Naive thymus-derived CD8-positive, alpha-beta T cell (primary cell): ENCODE results near the gene GSC2. TPM values are rescaled to one million over a fixed set of nuclear protein-coding genes. Genes with fewer than 3 reads are reported as not detected.

Experiments used
- ATAC-seq, 2 donors: fragments of 150-1000 bp; cut with Tn5 transposase in 1 of 2; sonication (Bioruptor Pico), chemical (Tn5 transposase) in 1 of 2; 1 replicate in 1 of 2; 2 replicates in 1 of 2; pipeline ENCODE4 v1.10.0; 2021; ENCODE audit warnings: mild to moderate bottlenecking in 2 of 2, moderate library complexity in 2 of 2
- POLR2A ChIA-PET: fragments of 350-600 bp; sonication (Branson Sonifier 250); formaldehyde crosslinking; loops from one replicate; lab custom pipeline; 2021; ENCODE audit warnings: antibody characterized with exemption; lab: Charles Lee
- DNase-seq, 10 donors: peaks; one replicate each; pipeline versions ENCODE4 v3.0.0 to v3.0.0-alpha.2; 2020 to 2022
- H3K27ac Mint-ChIP-seq, 10 donors: one replicate each; pipeline ENCODE4 v1.8.0; 2020 to 2022; ENCODE audit warnings: mild to moderate bottlenecking in 10 of 10, mixed read lengths in 10 of 10, moderate library complexity in 4 of 10, inconsistent platforms in 1 of 10
- H3K27me3 Mint-ChIP-seq, 5 donors: one replicate each; pipeline ENCODE4 v1.8.0; 2021 to 2022; ENCODE audit warnings: mixed read lengths in 5 of 5
- H3K36me3 Mint-ChIP-seq, 3 donors: one replicate each; pipeline ENCODE4 v1.8.0; 2020 to 2022; ENCODE audit warnings: mixed read lengths in 3 of 3, mild to moderate bottlenecking in 2 of 3, inconsistent platforms in 1 of 3
- H3K4me1 Mint-ChIP-seq, 4 donors: one replicate each; pipeline ENCODE4 v1.8.0; 2021 to 2022; ENCODE audit warnings: mixed read lengths in 4 of 4
- H3K4me3 Mint-ChIP-seq, 10 donors: one replicate each; pipeline ENCODE4 v1.8.0; 2020 to 2022; ENCODE audit warnings: mild to moderate bottlenecking in 10 of 10, mixed read lengths in 10 of 10, moderate library complexity in 6 of 10, inconsistent platforms in 1 of 10
- H3K9me3 Mint-ChIP-seq, 9 donors: one replicate each; pipeline ENCODE4 v1.8.0; 2020 to 2022; ENCODE audit warnings: mixed read lengths in 9 of 9, mild to moderate bottlenecking in 3 of 9, inconsistent platforms in 1 of 9, moderate library complexity in 1 of 9
- polyA plus RNA-seq, 3 donors: library from polyadenylated mRNA; unstranded; fragments of 300-500 nt; fragmentation: Illumina TruSeq; gene quantifications; one replicate each; pipeline ENCODE4 v1.2.3, GENCODE V29; 2021
- total RNA-seq, 8 experiments: library from RNA in 2 of 8; stranded (reverse) in 2 of 8; gene quantifications; one replicate each; pipeline ENCODE4 v1.2.3 and lab custom pipeline; 2021 to 2026

Gene GSC2
- total and polyA plus RNA-seq, 5 experiments from 2014 or later = not detected

DNA sequence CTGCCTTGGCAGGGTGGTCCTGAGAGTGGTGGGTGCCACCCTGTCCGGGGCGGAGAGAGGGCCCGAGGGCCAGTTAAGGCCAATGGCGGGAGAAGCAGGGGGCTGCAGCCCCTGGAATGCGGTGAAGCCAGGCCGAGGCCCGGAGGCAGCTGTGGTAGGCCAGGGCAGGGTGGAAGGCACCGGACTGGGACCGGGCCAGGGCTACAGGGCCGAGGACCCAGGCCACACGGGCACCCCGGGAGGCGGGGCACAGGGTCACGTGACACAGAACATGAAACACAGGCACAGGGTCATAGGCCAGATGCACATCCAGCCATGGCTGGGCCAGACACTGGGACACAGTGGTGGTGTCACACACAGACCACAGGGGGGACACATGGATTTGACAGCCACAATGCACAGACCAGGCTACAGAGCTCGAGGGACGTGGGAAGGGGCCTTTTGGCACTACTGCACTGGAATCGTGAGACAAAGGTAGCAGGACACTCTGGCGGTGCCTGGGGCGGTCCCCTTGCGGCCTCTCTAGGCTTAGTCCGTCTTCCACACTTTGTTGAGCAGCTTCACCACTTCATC, 25.6 kb upstream of the GSC2 start:
- peak overlapping the region in 7 of 10 donors; percentile 29 to 88 (median 62) for H3K27ac Mint-ChIP-seq
- POLR2A ChIA-PET = no interaction called here
- no peak for DNase-seq
- no peaks in the 10 kb centered on the region for H3K36me3 Mint-ChIP-seq
- H3K27me3 Mint-ChIP-seq = peaks cover 0 to 3% (median 0%) of the 10 kb centered on the region in 5 donors
- peak overlapping the region in 8 of 10 donors; percentile 7 to 78 (median 48) for H3K4me3 Mint-ChIP-seq
- ATAC-seq = no peak
- peaks cover 14 to 48% (median 38%) of the 10 kb centered on the region in 4 donors for H3K4me1 Mint-ChIP-seq
- H3K9me3 Mint-ChIP-seq = no peaks in the 10 kb centered on the region

- H3K27me3 Mint-ChIP-seq = peaks cover 2 to 8% (median 4%) of the 10 kb centered on the region in 5 donors
- DNase-seq (no peak), ATAC-seq (no peak)
- H3K4me1 Mint-ChIP-seq = peaks cover 16 to 54% (median 43%) of the 10 kb centered on the region in 4 donors
- peak overlapping the region in 1 of 10 donors; percentile 54 for H3K4me3 Mint-ChIP-seq
- no peaks in the 10 kb centered on the region for H3K36me3 Mint-ChIP-seq
- H3K9me3 Mint-ChIP-seq = no peaks in the 10 kb centered on the region
- H3K27ac Mint-ChIP-seq = no peak overlapping the region
- POLR2A ChIA-PET = interaction anchor here (1.1 kb wide), 1 partner anchor 52 kb away, joined by 3 read pairs; the partner anchor contains the start of gene DGCR2
Measured at GRCh38 chr22:19175026-19175601, 25.0 kb upstream of the GSC2 start.

GRCh38 chr22:19174106-19175025, 24.3 kb upstream of the GSC2 start:
- Mint-ChIP-seq H3K9me3 (no peaks in the 10 kb centered on the region), H3K4me1 (peaks cover 17 to 50% (median 45%) of the 10 kb centered on the region in 4 donors), H3K4me3 (peak overlapping the region in 3 of 10 donors; percentile 34 to 96 (median 48)), H3K27ac (peak overlapping the region in 3 of 10 donors; percentile 25 to 90 (median 81)), H3K27me3 (peaks cover 2 to 14% (median 6%) of the 10 kb centered on the region in 5 donors), H3K36me3 (no peaks in the 10 kb centered on the region)
- DNase-seq = no peak
- POLR2A ChIA-PET = interaction anchor here (0.6 to 1.2 kb wide), 5 partner anchors 13 to 305 kb away, joined by 3 read pairs; partner anchors contain the start of genes CDC45, CLTCL1, DGCR2 and MRPL40
- no peak for ATAC-seq

DNA sequence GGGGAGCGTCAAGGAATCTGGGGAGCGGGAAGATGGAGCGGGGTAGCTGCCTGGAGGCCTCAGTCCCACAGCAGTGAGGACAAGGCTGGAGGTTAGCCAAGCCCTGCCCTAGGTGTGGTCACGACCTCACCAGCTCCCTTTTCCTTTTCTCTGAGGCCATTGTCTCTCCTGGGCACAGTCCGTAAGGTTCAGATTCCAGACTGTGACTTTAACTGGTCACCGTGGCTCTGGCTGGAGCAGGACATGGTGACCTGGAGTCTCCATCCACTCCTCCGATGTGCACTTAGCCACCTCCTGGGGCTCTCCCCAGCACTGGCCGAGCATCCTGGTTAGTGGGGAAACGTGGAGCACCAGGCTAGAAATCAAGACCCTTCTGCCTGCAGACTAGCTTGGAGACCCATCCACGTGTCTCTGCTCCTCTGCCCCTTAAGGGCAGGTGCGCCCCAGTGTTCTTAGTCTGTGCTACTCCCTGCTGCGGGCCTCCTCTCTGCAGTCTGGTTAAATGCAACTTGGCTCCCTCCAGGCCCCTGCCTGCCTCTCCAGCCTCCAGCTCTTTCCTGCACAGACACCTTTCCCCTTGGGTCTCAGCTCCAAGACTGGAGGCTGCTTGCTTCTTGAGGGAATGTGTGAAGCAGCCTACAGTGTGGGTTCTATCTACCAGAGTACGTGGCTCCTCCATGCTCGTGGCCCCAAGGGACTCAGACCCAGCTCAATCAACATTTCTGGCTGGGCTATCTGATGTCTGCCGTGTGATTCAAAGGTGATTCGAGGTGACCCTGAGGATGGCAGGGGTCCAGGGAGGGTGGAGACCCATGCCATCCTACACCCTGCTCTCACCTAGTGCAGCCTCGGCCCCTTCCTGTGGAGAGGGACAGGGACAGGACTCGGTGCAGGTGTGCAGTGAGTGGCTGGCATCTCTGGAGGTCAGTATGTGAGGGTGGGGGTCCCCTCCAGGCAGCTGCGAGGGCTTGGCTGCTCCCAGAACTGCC, 23.2 kb upstream of the GSC2 start:
- peak overlapping the region; percentile 37 to 98 (median 93) for H3K27ac Mint-ChIP-seq
- H3K4me3 Mint-ChIP-seq = peak overlapping the region; percentile 89 to 96 (median 92)
- H3K9me3 Mint-ChIP-seq = no peaks in the 10 kb centered on the region
- DNase-seq (no peak), ATAC-seq (no peak)
- POLR2A ChIA-PET = interaction anchor here (0.6 to 1.2 kb wide), 3 partner anchors 14 to 306 kb away, joined by 3 read pairs; partner anchors contain the start of genes CDC45 and CLTCL1
- peaks cover 9 to 23% (median 15%) of the 10 kb centered on the region in 5 donors for H3K27me3 Mint-ChIP-seq
- no peaks in the 10 kb centered on the region for H3K36me3 Mint-ChIP-seq
- H3K4me1 Mint-ChIP-seq = peaks cover 20 to 50% (median 48%) of the 10 kb centered on the region in 4 donors

- Mint-ChIP-seq H3K27ac (peak overlapping the region; percentile 80 to 98 (median 94)), H3K9me3 (peaks cover 0 to 2% (median 0%) of the 10 kb centered on the region in 9 donors), H3K36me3 (no peaks in the 10 kb centered on the region), H3K27me3 (peaks cover 13 to 33% (median 22%) of the 10 kb centered on the region in 5 donors), H3K4me1 (peaks cover 20 to 50% (median 49%) of the 10 kb centered on the region in 4 donors), H3K4me3 (peak overlapping the region; percentile 89 to 96 (median 92))
- POLR2A ChIA-PET = no interaction called here
- DNase-seq (no peak), ATAC-seq (no peak)
Measured at GRCh38 chr22:19172213-19173046, 22.3 kb upstream of the GSC2 start.

DNA sequence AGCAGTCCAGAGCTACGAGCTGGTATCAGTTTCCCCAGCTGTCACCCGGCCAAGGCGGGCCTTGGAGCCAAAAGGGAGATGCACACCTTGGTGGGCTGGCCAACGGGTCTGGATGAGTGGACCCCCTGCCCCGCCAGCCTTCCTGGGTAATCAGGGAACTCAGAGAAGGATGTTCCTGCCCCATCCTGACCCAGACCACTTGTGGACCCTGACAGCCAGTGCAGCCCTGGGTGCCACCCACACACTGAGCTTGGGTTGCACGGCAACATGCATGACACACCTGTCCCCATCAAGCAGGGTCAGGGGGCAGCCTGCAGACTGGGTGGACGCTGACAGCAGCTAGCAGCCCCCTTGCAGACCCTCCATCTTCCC, 19.8 kb upstream of the GSC2 start:
- Mint-ChIP-seq H3K27ac (peak overlapping the region in 3 of 10 donors; percentile 79 to 98 (median 95)), H3K4me3 (peak overlapping the region; percentile 89 to 96 (median 92)), H3K4me1 (peaks cover 20 to 46% (median 43%) of the 10 kb centered on the region in 4 donors), H3K27me3 (peaks cover 17 to 44% (median 33%) of the 10 kb centered on the region in 5 donors), H3K9me3 (peaks cover 0 to 3% (median 0%) of the 10 kb centered on the region in 9 donors), H3K36me3 (no peaks in the 10 kb centered on the region)
- ATAC-seq = no peak
- DNase-seq = no peak
- POLR2A ChIA-PET = interaction anchor here (1.6 kb wide), 1 partner anchor 9 kb away, joined by 3 read pairs; the partner anchor contains the start of gene SLC25A1

- DNase-seq (no peak), ATAC-seq (no peak)
- H3K4me1 Mint-ChIP-seq = peaks cover 20 to 45% (median 40%) of the 10 kb centered on the region in 4 donors
- POLR2A ChIA-PET = interaction anchor here (1.6 kb wide), 1 partner anchor 10 kb away, joined by 3 read pairs; the partner anchor contains the start of gene SLC25A1
- H3K9me3 Mint-ChIP-seq = peaks cover 0 to 4% (median 0%) of the 10 kb centered on the region in 9 donors
- H3K27ac Mint-ChIP-seq = peak overlapping the region in 3 of 10 donors; percentile 46 to 62 (median 51)
- no peaks in the 10 kb centered on the region for H3K36me3 Mint-ChIP-seq
- peak overlapping the region; percentile 42 to 92 (median 64) for H3K4me3 Mint-ChIP-seq
- H3K27me3 Mint-ChIP-seq = peaks cover 19 to 48% (median 33%) of the 10 kb centered on the region in 5 donors
Measured at GRCh38 chr22:19169002-19169946, 19.2 kb upstream of the GSC2 start.

GRCh38 chr22:19168088-19168890, 18.2 kb upstream of the GSC2 start:
- ATAC-seq (no peak), DNase-seq (no peak)
- H3K27me3 Mint-ChIP-seq = peaks cover 19 to 51% (median 36%) of the 10 kb centered on the region in 5 donors
- peaks cover 0 to 4% (median 0%) of the 10 kb centered on the region in 9 donors for H3K9me3 Mint-ChIP-seq
- POLR2A ChIA-PET = interaction anchor here (1.6 kb wide), 1 partner anchor 11 kb away, joined by 3 read pairs; the partner anchor contains the start of gene SLC25A1
- H3K36me3 Mint-ChIP-seq = no peaks in the 10 kb centered on the region
- peaks cover 20 to 39% (median 31%) of the 10 kb centered on the region in 4 donors for H3K4me1 Mint-ChIP-seq
- peak overlapping the region in 4 of 10 donors; percentile 2 to 76 (median 51) for H3K27ac Mint-ChIP-seq
- peak overlapping the region in 6 of 10 donors; percentile 26 to 89 (median 52) for H3K4me3 Mint-ChIP-seq
